ENCODE results near the gene CHST7. TPM values are rescaled to one million over a fixed set of nuclear protein-coding genes. Genes with fewer than 3 reads are reported as not detected.

CHST7 gene
- total RNA-seq, 2 experiments from 2014 or later = 4.0 to 4.6 TPM

DNA sequence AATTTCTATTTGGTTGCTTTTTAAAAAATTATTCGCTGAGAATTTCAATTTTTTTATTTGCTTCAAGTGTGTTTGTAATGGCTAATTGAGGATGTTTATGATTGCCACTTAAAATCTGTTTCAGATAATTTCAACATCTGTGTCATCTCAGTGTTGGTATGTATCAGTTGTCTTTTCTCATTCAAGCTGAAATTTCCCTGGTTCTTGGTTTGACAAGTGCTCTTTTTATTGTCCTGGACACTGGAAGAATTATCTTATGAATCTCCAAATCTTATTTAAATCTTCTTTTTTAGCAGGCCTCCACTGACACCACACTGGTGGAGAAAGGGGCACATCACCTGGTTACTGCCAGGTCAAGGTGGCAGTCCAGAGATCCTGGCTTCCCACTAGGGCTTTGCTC is 21.5 kb downstream of the CHST7 start:
- ChIA-PET POLR2A (no interaction called here), CTCF (interaction anchor here (0.7 kb wide), 1 partner anchor 22 kb away, joined by 3 read pairs; no protein-coding TSS in a partner anchor)
- Histone ChIP-seq H3K27ac (ENCODE audit: low read depth in 1 of 2, low read length in 2 of 2) (no peak overlapping the region), H3K4me1 (ENCODE audit: insufficient read depth, low read length) (peaks cover 3% of the 10 kb centered on the region), H3K36me3 (ENCODE audit: insufficient read depth, low read length) (no peaks in the 10 kb centered on the region), H3K27me3 (ENCODE audit: control insufficient read depth in 1 of 2, insufficient read depth in 2 of 2, low read length in 2 of 2) (no peaks in the 10 kb centered on the region), H3K9me3 (ENCODE audit: control insufficient read depth in 1 of 2, insufficient read depth in 1 of 2, low read length in 2 of 2) (no peaks in the 10 kb centered on the region), H3K4me3 (ENCODE audit: low read length) (no peak overlapping the region)
- intact Hi-C loops (cut with DNase I, micrococcal nuclease) = no loop called here
- Mint-ChIP-seq H3K27me3 (no peaks in the 10 kb centered on the region), H3K27ac (no peak overlapping the region), H3K9me3 (no peaks in the 10 kb centered on the region), H3K4me1 (ENCODE audit: low read depth) (peaks cover 6% of the 10 kb centered on the region), H3K4me3 (no peak overlapping the region), H3K36me3 (ENCODE audit: low read depth) (no peaks in the 10 kb centered on the region)
- DNase-seq (no peak), ATAC-seq (ENCODE audit: poor library complexity) (no peak)
- TF ChIP-seq, protein P1, sequence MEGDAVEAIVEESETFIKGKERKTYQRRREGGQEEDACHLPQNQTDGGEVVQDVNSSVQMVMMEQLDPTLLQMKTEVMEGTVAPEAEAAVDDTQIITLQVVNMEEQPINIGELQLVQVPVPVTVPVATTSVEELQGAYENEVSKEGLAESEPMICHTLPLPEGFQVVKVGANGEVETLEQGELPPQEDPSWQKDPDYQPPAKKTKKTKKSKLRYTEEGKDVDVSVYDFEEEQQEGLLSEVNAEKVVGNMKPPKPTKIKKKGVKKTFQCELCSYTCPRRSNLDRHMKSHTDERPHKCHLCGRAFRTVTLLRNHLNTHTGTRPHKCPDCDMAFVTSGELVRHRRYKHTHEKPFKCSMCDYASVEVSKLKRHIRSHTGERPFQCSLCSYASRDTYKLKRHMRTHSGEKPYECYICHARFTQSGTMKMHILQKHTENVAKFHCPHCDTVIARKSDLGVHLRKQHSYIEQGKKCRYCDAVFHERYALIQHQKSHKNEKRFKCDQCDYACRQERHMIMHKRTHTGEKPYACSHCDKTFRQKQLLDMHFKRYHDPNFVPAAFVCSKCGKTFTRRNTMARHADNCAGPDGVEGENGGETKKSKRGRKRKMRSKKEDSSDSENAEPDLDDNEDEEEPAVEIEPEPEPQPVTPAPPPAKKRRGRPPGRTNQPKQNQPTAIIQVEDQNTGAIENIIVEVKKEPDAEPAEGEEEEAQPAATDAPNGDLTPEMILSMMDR (IDR thresholded peaks at IDR 0.05) = no peak

DNA sequence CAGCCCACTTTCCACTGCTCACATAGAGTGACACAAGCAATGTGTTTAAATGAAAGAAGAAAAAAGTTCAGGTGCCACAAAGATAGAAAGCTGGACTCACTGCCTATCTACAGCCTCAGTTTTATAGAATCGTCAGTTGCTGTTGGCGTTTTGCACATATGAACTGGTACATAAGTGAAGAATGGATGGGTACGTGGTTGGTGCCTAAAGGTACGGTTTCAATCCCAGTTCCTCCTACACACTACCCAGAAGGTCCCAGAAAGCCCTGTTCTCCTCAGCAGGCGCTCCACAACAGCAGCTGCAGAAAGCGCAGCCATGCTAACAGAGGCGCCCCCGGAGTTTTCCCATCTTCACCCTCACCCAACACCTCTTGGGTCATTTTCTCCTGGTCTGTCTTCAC is 23.6 kb downstream of the CHST7 start:
- H3K27ac Mint-ChIP-seq = no peak overlapping the region
- H3K4me3 Mint-ChIP-seq = no peak overlapping the region
- DNase-seq = no peak
- H3K36me3 Mint-ChIP-seq (ENCODE audit: low read depth) = no peaks in the 10 kb centered on the region
- Histone ChIP-seq H3K9me3 (ENCODE audit: control insufficient read depth in 1 of 2, insufficient read depth in 1 of 2, low read length in 2 of 2) (no peaks in the 10 kb centered on the region), H3K36me3 (ENCODE audit: insufficient read depth, low read length) (peaks cover 2% of the 10 kb centered on the region), H3K27me3 (ENCODE audit: control insufficient read depth in 1 of 2, insufficient read depth in 2 of 2, low read length in 2 of 2) (no peaks in the 10 kb centered on the region), H3K27ac (ENCODE audit: low read depth in 1 of 2, low read length in 2 of 2) (no peak overlapping the region), H3K4me1 (ENCODE audit: insufficient read depth, low read length) (no peaks in the 10 kb centered on the region), H3K4me3 (ENCODE audit: low read length) (no peak overlapping the region)
- CTCF ChIA-PET = no interaction called here
- H3K9me3 Mint-ChIP-seq = no peaks in the 10 kb centered on the region
- no peaks in the 10 kb centered on the region for H3K4me1 Mint-ChIP-seq (ENCODE audit: low read depth)
- no peaks in the 10 kb centered on the region for H3K27me3 Mint-ChIP-seq
- intact Hi-C loops (cut with DNase I, micrococcal nuclease) = no loop called here
- POLR2A ChIA-PET = no interaction called here
- TF ChIP-seq, protein P1 (IDR thresholded peaks at IDR 0.05) = no peak
- no peak for ATAC-seq (ENCODE audit: poor library complexity)

DNA sequence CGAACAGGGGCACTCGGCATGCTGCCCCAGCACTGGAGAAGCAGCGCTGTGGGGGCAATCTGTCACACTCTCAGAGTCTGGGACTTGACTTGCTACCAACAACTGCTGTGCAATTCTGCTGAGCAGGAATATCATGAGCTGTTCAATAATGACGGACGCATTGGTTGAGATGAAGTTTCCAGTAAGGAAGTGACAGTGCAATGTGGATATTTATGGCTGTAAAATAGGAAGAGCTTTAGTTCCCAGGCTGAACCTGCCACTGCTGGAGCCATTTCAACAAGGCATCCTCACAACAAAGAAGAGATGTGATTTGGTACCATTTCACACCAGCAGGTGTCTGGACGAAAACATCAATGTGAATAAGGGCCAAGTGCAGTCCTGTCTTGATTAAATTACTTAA is 24.2 kb downstream of the CHST7 start:
- H3K4me1 ChIP-seq (ENCODE audit: insufficient read depth, low read length) = no peaks in the 10 kb centered on the region
- H3K27me3 ChIP-seq (ENCODE audit: control insufficient read depth in 1 of 2, insufficient read depth in 2 of 2, low read length in 2 of 2) = no peaks in the 10 kb centered on the region
- H3K36me3 ChIP-seq (ENCODE audit: insufficient read depth, low read length) = peaks cover 2% of the 10 kb centered on the region
- no peaks in the 10 kb centered on the region for H3K27me3 Mint-ChIP-seq
- H3K4me3 Mint-ChIP-seq = no peak overlapping the region
- intact Hi-C loops (cut with DNase I, micrococcal nuclease) = no loop called here
- no peak for DNase-seq
- H3K9me3 Mint-ChIP-seq = no peaks in the 10 kb centered on the region
- H3K4me1 Mint-ChIP-seq (ENCODE audit: low read depth) = no peaks in the 10 kb centered on the region
- TF ChIP-seq, protein P1 (IDR thresholded peaks at IDR 0.05) = no peak
- H3K4me3 ChIP-seq (ENCODE audit: low read length) = no peak overlapping the region
- H3K36me3 Mint-ChIP-seq (ENCODE audit: low read depth) = no peaks in the 10 kb centered on the region
- no peak for ATAC-seq (ENCODE audit: poor library complexity)
- ChIA-PET POLR2A (no interaction called here), CTCF (no interaction called here)
- H3K9me3 ChIP-seq (ENCODE audit: control insufficient read depth in 1 of 2, insufficient read depth in 1 of 2, low read length in 2 of 2) = no peaks in the 10 kb centered on the region
- no peak overlapping the region for H3K27ac Mint-ChIP-seq
- no peak overlapping the region for H3K27ac ChIP-seq (ENCODE audit: low read depth in 1 of 2, low read length in 2 of 2)

Measured in CD4-positive, alpha-beta T cell (primary cell).